K562 (cell line): ENCODE measurements around the gene PRKG1. TPM values are rescaled to one million over a fixed set of nuclear protein-coding genes. Genes with fewer than 3 reads are reported as not detected.

Experiments used
- ATAC-seq: fragments of 200-7000 bp; cut with Tn5 transposase; 3 replicates; pipeline ENCODE4 v1.9.1; 2020; ENCODE audit warnings: moderate library complexity
- BruUV-seq: library from RNA; stranded (reverse); fragments of 400-500 nt; replicated peaks from 2 replicates; lab custom pipeline; 2021; lab: Mats Ljungman, UMichigan
- CTCF ChIA-PET: fragments of 300-600 bp; formaldehyde crosslinking; extraction: SDS; loops from one replicate; lab custom pipeline; 2021; ENCODE audit warnings: low intra/inter-chr PET ratio; lab: Yijun Ruan, JAX
- POLR2A ChIA-PET: fragments of 300-600, 350-650 bp; sonication (Branson Sonifier 250); formaldehyde crosslinking; extraction: SDS; loops from one replicate; lab custom pipeline; 2021; ENCODE audit warnings: antibody characterized with exemption, inconsistent platforms; lab: Yijun Ruan, JAX
- DNase-seq, 4 experiments: peaks; one replicate each; pipeline versions ENCODE4 v3.0.0 to v3.0.0-alpha.2; 2011 to 2018; ENCODE audit warnings: low spot score in 3 of 4, mixed read lengths in 3 of 4; ENCODE audit errors: extremely low read depth in 1 of 4
- FAIRE-seq: peaks from 2 replicates; lab custom pipeline; 2011; peaks lifted over from hg19 to GRCh38; lab: Jason Lieb, UNC
- H2AFZ ChIP-seq: 2 replicates; pipeline ENCODE4 v1.6.0; 2011; ENCODE audit warnings: low read depth, low read length, control low read depth, inconsistent platforms
- H3K27ac ChIP-seq: fragments of 200-600 bp; 3 replicates; pipeline ENCODE4 v1.8.0; 2011; ENCODE audit warnings: low read depth, mild to moderate bottlenecking, control low read depth, inconsistent platforms, low read length, moderate library complexity, mixed read lengths; ENCODE audit errors: extremely low read depth
- H3K27me3 ChIP-seq, 2 experiments: fragments of 300-600 bp in 1 of 2; 2 replicates in 1 of 2; 3 replicates in 1 of 2; pipeline versions ENCODE4 v1.6.0 to v1.8.0; 2011; ENCODE audit warnings: inconsistent platforms in 2 of 2, low read length in 2 of 2, mild to moderate bottlenecking in 1 of 2, mixed read lengths in 1 of 2, moderate library complexity in 1 of 2; ENCODE audit not compliant: control insufficient read depth in 2 of 2, insufficient read depth in 2 of 2
- H3K36me3 ChIP-seq: fragments of 300-600 bp; 3 replicates; pipeline ENCODE4 v1.8.0; 2011; ENCODE audit warnings: mild to moderate bottlenecking, low read length, inconsistent platforms; ENCODE audit not compliant: control insufficient read depth, insufficient read depth
- H3K4me1 ChIP-seq, 2 experiments: fragments of 200-600 bp in 1 of 2; replicated peaks in 1 of 2; 2 replicates in 1 of 2; 3 replicates in 1 of 2; pipeline versions ENCODE4 v1.5.1 to v1.8.0; 2011; ENCODE audit warnings: inconsistent platforms in 2 of 2, low read length in 2 of 2, mild to moderate bottlenecking in 1 of 2, mixed read lengths in 1 of 2, moderate library complexity in 1 of 2; ENCODE audit not compliant: control insufficient read depth in 2 of 2, insufficient read depth in 2 of 2
- H3K4me2 ChIP-seq: 2 replicates; pipeline ENCODE4 v1.6.1; 2011; ENCODE audit warnings: low read length, control low read depth, inconsistent platforms, mixed read lengths; ENCODE audit not compliant: insufficient read depth
- H3K4me3 ChIP-seq: fragments of 200-600 bp; sonication (generic), shearing (Covaris generic); 2 replicates; pipeline ENCODE4 v1.5.1; 2016; ENCODE audit warnings: control low read depth, inconsistent platforms
- H3K79me2 ChIP-seq: fragments of 200-600 bp; 3 replicates; pipeline ENCODE4 v1.8.0; 2011; ENCODE audit warnings: low read length, inconsistent platforms; ENCODE audit not compliant: control insufficient read depth, insufficient read depth
- H3K9ac ChIP-seq, 2 experiments: 2 replicates each; pipeline versions ENCODE4 v1.6.0 to v1.6.1; 2011; ENCODE audit warnings: low read depth in 2 of 2, low read length in 2 of 2, control low read depth in 1 of 2, inconsistent platforms in 1 of 2, mild to moderate bottlenecking in 1 of 2, mixed read lengths in 1 of 2; ENCODE audit not compliant: insufficient read depth in 1 of 2
- H3K9me1 ChIP-seq: one replicate; pipeline ENCODE4 v1.6.0; 2011; ENCODE audit warnings: inconsistent platforms, mild to moderate bottlenecking, low read length, moderate library complexity; ENCODE audit not compliant: control insufficient read depth, insufficient read depth
- H3K9me3 ChIP-seq: replicated peaks from 2 replicates; pipeline ENCODE4 v1.5.1; 2011; ENCODE audit warnings: low read depth, low read length, inconsistent platforms; ENCODE audit not compliant: control insufficient read depth, insufficient read depth
- H4K20me1 ChIP-seq: replicated peaks from 2 replicates; pipeline ENCODE4 v1.6.1; 2011; ENCODE audit warnings: low read length, inconsistent platforms, mixed read lengths; ENCODE audit not compliant: control insufficient read depth, insufficient read depth
- ETS2 ChIP-seq: IDR thresholded peaks from 2 replicates; pipeline ENCODE4 v1.6.1; 2016; ENCODE audit warnings: borderline replicate concordance, missing genetic modification characterization, mild to moderate bottlenecking, moderate library complexity, missing compliant biosample characterization; ENCODE audit not compliant: poor library complexity, severe bottlenecking
- FOXK1 ChIP-seq: sonication (generic); formaldehyde crosslinking; IDR thresholded peaks from 2 replicates; pipeline ENCODE4 v1.8.0; 2022; ENCODE audit warnings: missing genetic modification reagents, mild to moderate bottlenecking, borderline replicate concordance
- MYC ChIP-seq, 2 experiments: fragments of 250-450 bp in 1 of 2; sonication (Bioruptor Pico) in 1 of 2; IDR thresholded peaks; 2 replicates each; pipeline versions ENCODE4 v1.5.1 to v1.6.1; 2012 to 2021; ENCODE audit warnings: low read depth in 2 of 2, borderline replicate concordance in 1 of 2, improper control_type of control experiment in 1 of 2, low read length in 1 of 2, mild to moderate bottlenecking in 1 of 2, moderate library complexity in 1 of 2
- NFIC ChIP-seq: fragments of 450-650 bp; IDR thresholded peaks from 2 replicates; pipeline ENCODE4 v1.6.1; 2017; ENCODE audit warnings: mild to moderate bottlenecking, inconsistent platforms
- NR2C1 ChIP-seq, 2 experiments: fragments of 450-650 bp; IDR thresholded peaks; 2 replicates each; pipeline ENCODE4 v1.6.1; 2017; ENCODE audit warnings: mild to moderate bottlenecking in 2 of 2, antibody characterized with exemption in 1 of 2, inconsistent platforms in 1 of 2, missing compliant biosample characterization in 1 of 2, missing genetic modification characterization in 1 of 2
- ZNF133 ChIP-seq: fragments of 250-450 bp; sonication (Bioruptor Pico); IDR thresholded peaks from 2 replicates; pipeline ENCODE4 v1.4.0; 2020; ENCODE audit warnings: mild to moderate bottlenecking
- ZNF512 ChIP-seq: IDR thresholded peaks from 2 replicates; pipeline ENCODE4 v1.6.1; 2016; ENCODE audit warnings: missing genetic modification characterization, missing compliant biosample characterization
- whole genome bisulfite sequencing: fragments of 100-300 bp; shearing (Covaris generic); methylation state at CpG from one replicate; pipeline ENCODE4 v1.1.6; 2016; ENCODE audit warnings: low coverage, mixed read lengths; ENCODE audit not compliant: insufficient coverage; ENCODE audit errors: missing lambda C conversion rate; 5-methylcytosine and 5-hydroxymethylcytosine counted together
- in situ Hi-C: fragments of 300-500 bp; cut with MboI; formaldehyde crosslinking; loops from 4 replicates; pipeline ENCODE4 v1.15.0; 2018; ENCODE audit warnings: inconsistent platforms, mixed read lengths
- intact Hi-C: fragments of 100-400 bp; cut with micrococcal nuclease; formaldehyde crosslinking; loops from 2 replicates; pipeline ENCODE4 v1.14.2; 2022
- polyA plus RNA-seq, 8 experiments: library from polyadenylated mRNA; depleted of rRNA in 4 of 8; stranded (reverse) in 5 of 8; unstranded in 3 of 8; fragments of >200 nt; fragmentation: Nextera tagmentation in 2 of 8; fragmentation: Illumina TruSeq in 1 of 8; extraction: Ambion mirVana in 2 of 8; extraction: Trizol in 1 of 8; gene quantifications; 2 replicates each; pipeline versions ENCODE4 v1.2.1 to v1.2.3, GENCODE V29; 2011 to 2014; ENCODE audit warnings: inconsistent platforms in 1 of 8, missing spikeins in 1 of 8
- total RNA-seq, 7 experiments: library from RNA; depleted of rRNA in 6 of 7; stranded (reverse); fragments of >200 nt in 6 of 7; fragmentation: Illumina TruSeq in 2 of 7; extraction: Trizol in 2 of 7; gene quantifications; 2 replicates each; pipeline versions ENCODE4 v1.2.1 to v1.2.3, GENCODE V29; 2011 to 2021; ENCODE audit warnings: low replicate concordance in 1 of 7
- TF ChIP-seq, protein P1 (sequence below): sonication (generic); formaldehyde crosslinking; IDR thresholded peaks from 2 replicates; pipeline ENCODE4 v1.8.1; 2023; ENCODE audit warnings: mild to moderate bottlenecking, missing genetic modification reagents

PRKG1 gene
- total and polyA plus RNA-seq, 9 of the 15 experiments (the other 6 are each of a cell fraction or from before 2014, with no cell fraction given), result 0.22 TPM; not detected in 8

GRCh38 chr10:52316001-52316400 lies 1241.7 kb downstream of the PRKG1 start (continued):
- TF ChIP-seq, protein P1, sequence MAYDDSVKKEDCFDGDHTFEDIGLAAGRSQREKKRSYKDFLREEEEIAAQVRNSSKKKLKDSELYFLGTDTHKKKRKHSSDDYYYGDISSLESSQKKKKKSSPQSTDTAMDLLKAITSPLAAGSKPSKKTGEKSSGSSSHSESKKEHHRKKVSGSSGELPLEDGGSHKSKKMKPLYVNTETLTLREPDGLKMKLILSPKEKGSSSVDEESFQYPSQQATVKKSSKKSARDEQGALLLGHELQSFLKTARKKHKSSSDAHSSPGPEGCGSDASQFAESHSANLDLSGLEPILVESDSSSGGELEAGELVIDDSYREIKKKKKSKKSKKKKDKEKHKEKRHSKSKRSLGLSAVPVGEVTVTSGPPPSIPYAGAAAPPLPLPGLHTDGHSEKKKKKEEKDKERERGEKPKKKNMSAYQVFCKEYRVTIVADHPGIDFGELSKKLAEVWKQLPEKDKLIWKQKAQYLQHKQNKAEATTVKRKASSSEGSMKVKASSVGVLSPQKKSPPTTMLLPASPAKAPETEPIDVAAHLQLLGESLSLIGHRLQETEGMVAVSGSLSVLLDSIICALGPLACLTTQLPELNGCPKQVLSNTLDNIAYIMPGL (CRISPR knock-in tag), result no peak
- no peak for TF ChIP-seq FOXK1 (CRISPR knock-in tag)

GRCh38 chr10:52316500-52316899 lies 1242.2 kb downstream of the PRKG1 start:
- TF ChIP-seq ZNF133 (CRISPR knock-in tag) (no peak), NFIC (no peak), NR2C1 (IDR thresholded peaks at IDR 0.05) (no peak), NR2C1 (tag; IDR thresholded peaks at IDR 0.05) (no peak), ZNF512 (no peak), ETS2 (no peak), MYC (IDR thresholded peaks at IDR 0.05; ENCODE audit: low read depth, low read length) (no peak), MYC (CRISPR knock-in tag; IDR thresholded peaks at IDR 0.05; ENCODE audit: borderline replicate concordance, low read depth) (no peak)
- TF ChIP-seq, all 486 proteins: peak for 0
- Histone ChIP-seq H3K27me3 (no peaks in the 10 kb centered on the region), H3K36me3 (no peaks in the 10 kb centered on the region), H3K4me2 (no peak overlapping the region), H3K27ac (no peak overlapping the region), H3K4me1 (peaks cover 0 to 3% of the 10 kb centered on the region in 2 experiments; a peak in 1 of 5 replicates), H3K9me1 (no peaks in the 10 kb centered on the region), H2AFZ (no peak overlapping the region), H3K9ac (no peak overlapping the region), H3K9me3 (no peaks in the 10 kb centered on the region; the same call in 1 of the 2 replicates), H3K4me3 (no peak overlapping the region), H4K20me1 (no peaks in the 10 kb centered on the region), H3K79me2 (no peaks in the 10 kb centered on the region)
- FAIRE-seq (no peak), DNase-seq (no peak), ATAC-seq (no peak)
- WGBS, result 2% methylated on average over 4 of the region's 4 CpGs
- intact Hi-C loops, result no loop called here
- no TSS peak for BruUV-seq
- POLR2A ChIA-PET, result no interaction called here
- in situ Hi-C loops, result no loop called here
- CTCF ChIA-PET, result no interaction called here
